K562 (cell line): ENCODE results near the gene KIF19. TPM values are rescaled to one million over a fixed set of nuclear protein-coding genes. Genes with fewer than 3 reads are reported as not detected.
A peak's percentile ranks its signal among the peaks of the same experiment; 100 is the strongest.

ENCODE experiments used
- ATF6 ChIP-seq: sonication (generic); formaldehyde crosslinking; IDR thresholded peaks from 2 replicates; pipeline ENCODE4 v1.4.0; 2020; ENCODE audit warnings: mild to moderate bottlenecking, missing genetic modification reagents
- BRD4 ChIP-seq: fragments of 200-600 bp; sonication (generic); IDR thresholded peaks from 2 replicates; pipeline ENCODE4 v1.6.1; 2017; ENCODE audit warnings: inconsistent platforms
- CTCF ChIP-seq, 3 experiments: IDR thresholded peaks in 2 of 3; conservative IDR thresholded peaks in 1 of 3; 2 replicates each; pipeline ENCODE4 v1.5.1; 2011 to 2012; ENCODE audit warnings: low read length in 3 of 3, mild to moderate bottlenecking in 3 of 3, control low read depth in 2 of 3, improper control_type of control experiment in 1 of 3, inconsistent platforms in 1 of 3, low read depth in 1 of 3, mixed read lengths in 1 of 3, moderate library complexity in 1 of 3; ENCODE audit not compliant: insufficient read depth in 2 of 3
- HDAC1 ChIP-seq, 2 experiments: fragments of 450-650 bp; IDR thresholded peaks; 2 replicates each; pipeline ENCODE4 v1.6.1; 2016 to 2017; ENCODE audit warnings: inconsistent platforms in 1 of 2, mild to moderate bottlenecking in 1 of 2, moderate library complexity in 1 of 2
- MED1 ChIP-seq: sonication (generic); formaldehyde crosslinking; IDR thresholded peaks from 2 replicates; pipeline ENCODE4 v1.8.1; 2023; ENCODE audit warnings: missing genetic modification reagents, borderline replicate concordance
- polyA plus RNA-seq, 8 experiments: library from polyadenylated mRNA; depleted of rRNA in 4 of 8; stranded (reverse) in 5 of 8; unstranded in 3 of 8; fragments of >200 nt; fragmentation: Nextera tagmentation in 2 of 8; fragmentation: Illumina TruSeq in 1 of 8; extraction: Ambion mirVana in 2 of 8; extraction: Trizol in 1 of 8; gene quantifications; 2 replicates each; pipeline versions ENCODE4 v1.2.1 to v1.2.3, GENCODE V29; 2011 to 2014; ENCODE audit warnings: inconsistent platforms in 1 of 8, missing spikeins in 1 of 8
- total RNA-seq, 7 experiments: library from RNA; depleted of rRNA in 6 of 7; stranded (reverse); fragments of >200 nt in 6 of 7; fragmentation: Illumina TruSeq in 2 of 7; extraction: Trizol in 2 of 7; gene quantifications; 2 replicates each; pipeline versions ENCODE4 v1.2.1 to v1.2.3, GENCODE V29; 2011 to 2021; ENCODE audit warnings: low replicate concordance in 1 of 7

Gene KIF19
- total and polyA plus RNA-seq, 9 of the 15 experiments (the other 6 are each of a cell fraction or from before 2014, with no cell fraction given), result 0.10 TPM; not detected in 8

- TF ChIP-seq ATF6 (CRISPR knock-in tag) (no peak), BRD4 (no peak), HDAC1 (IDR thresholded peaks at IDR 0.05) (no peak), MED1 (CRISPR knock-in tag) (no peak), CTCF (IDR thresholded peaks at IDR 0.05 in 2 of 3, conservative IDR thresholded peaks at IDR 0.05 in 1 of 3; ENCODE audit: insufficient read depth in 2 of 3, low read depth in 1 of 3, low read length in 3 of 3) (peak in 2 of 3 experiments; percentile 26 to 31; a peak in 2 of 6 replicates)
Measured at GRCh38 chr17:74380086-74380958, 54.3 kb downstream of the KIF19 start (continued).
